ENCODE results near the gene TREH.

Gene TREH

DNA sequence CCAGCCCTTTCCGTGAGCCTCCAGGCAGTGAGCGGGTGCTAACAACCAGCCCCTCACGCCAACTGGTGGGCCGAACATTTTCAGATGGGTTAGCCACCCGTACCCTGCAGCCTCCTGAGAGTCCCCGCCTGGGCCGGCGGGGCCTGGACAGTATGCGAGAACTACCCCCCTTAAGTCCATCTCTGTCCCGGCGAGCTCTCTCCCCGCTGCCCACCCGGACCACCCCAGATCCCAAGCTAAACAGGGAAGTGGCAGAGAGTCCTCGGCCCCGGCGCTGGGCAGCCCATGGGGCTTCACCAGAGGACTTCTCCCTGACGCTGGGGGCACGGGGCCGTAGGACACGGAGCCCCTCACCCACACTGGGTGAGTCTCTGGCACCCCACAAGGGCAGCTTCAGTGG, 51.4 kb downstream of the TREH start:
- TF ChIP-seq EZH2phosphoT487 (IDR thresholded peaks at IDR 0.05; ENCODE audit: borderline replicate concordance) = no peak
- TF ChIP-seq, protein P1, sequence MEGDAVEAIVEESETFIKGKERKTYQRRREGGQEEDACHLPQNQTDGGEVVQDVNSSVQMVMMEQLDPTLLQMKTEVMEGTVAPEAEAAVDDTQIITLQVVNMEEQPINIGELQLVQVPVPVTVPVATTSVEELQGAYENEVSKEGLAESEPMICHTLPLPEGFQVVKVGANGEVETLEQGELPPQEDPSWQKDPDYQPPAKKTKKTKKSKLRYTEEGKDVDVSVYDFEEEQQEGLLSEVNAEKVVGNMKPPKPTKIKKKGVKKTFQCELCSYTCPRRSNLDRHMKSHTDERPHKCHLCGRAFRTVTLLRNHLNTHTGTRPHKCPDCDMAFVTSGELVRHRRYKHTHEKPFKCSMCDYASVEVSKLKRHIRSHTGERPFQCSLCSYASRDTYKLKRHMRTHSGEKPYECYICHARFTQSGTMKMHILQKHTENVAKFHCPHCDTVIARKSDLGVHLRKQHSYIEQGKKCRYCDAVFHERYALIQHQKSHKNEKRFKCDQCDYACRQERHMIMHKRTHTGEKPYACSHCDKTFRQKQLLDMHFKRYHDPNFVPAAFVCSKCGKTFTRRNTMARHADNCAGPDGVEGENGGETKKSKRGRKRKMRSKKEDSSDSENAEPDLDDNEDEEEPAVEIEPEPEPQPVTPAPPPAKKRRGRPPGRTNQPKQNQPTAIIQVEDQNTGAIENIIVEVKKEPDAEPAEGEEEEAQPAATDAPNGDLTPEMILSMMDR (conservative IDR thresholded peaks at IDR 0.05; ENCODE audit: low read length) = no peak
- H3K27me3 ChIP-seq (ENCODE audit: insufficient read depth, low read length, poor library complexity, severe bottlenecking) = no peaks in the 10 kb centered on the region
- H3K9me3 ChIP-seq (ENCODE audit: insufficient read depth, low read depth, low read length) = no peaks in the 10 kb centered on the region
- no peak overlapping the region for H3K4me2 ChIP-seq (ENCODE audit: low read depth, low read length, poor library complexity, severe bottlenecking)
- no peaks in the 10 kb centered on the region for H3K36me3 ChIP-seq (ENCODE audit: insufficient read depth, low read length)
- H3K79me2 ChIP-seq (ENCODE audit: insufficient read depth, low read length) = no peaks in the 10 kb centered on the region
- H3K4me1 ChIP-seq (ENCODE audit: insufficient read depth, low read length, poor library complexity, severe bottlenecking) = peaks cover 13% of the 10 kb centered on the region
- no peak overlapping the region for H3K4me3 ChIP-seq (ENCODE audit: low read length, poor library complexity, severe bottlenecking)
- H3K9me2 ChIP-seq (replicated peaks; ENCODE audit: low read depth, low read length) = no peaks in the 10 kb centered on the region
- H2AFZ ChIP-seq (ENCODE audit: low read length) = no peak overlapping the region
- no peaks in the 10 kb centered on the region for H4K20me1 ChIP-seq (ENCODE audit: insufficient read depth, low read length, poor library complexity, severe bottlenecking)
- no peak overlapping the region for H3K9ac ChIP-seq (ENCODE audit: low read depth, low read length, poor library complexity, severe bottlenecking)
- no peaks in the 10 kb centered on the region for H3F3A ChIP-seq (ENCODE audit: low read depth)

DNA sequence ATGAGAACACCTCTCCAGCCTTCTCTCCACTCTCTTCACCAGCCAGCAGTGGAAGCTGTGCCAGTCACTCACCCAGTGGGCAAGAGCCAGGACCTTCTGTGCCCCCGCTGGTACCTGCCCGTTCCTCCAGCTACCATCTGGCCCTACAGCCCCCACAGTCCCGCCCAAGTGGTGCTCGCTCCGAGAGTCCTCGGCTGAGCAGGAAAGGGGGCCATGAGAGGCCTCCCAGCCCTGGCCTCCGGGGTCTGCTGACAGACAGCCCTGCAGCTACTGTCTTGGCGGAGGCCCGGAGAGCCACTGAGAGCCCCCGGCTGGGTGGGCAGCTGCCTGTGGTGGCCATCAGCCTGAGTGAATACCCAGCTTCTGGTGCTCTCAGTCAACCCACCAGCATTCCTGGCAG, 51.9 kb downstream of the TREH start:
- H3F3A ChIP-seq (ENCODE audit: low read depth) = no peaks in the 10 kb centered on the region
- H4K20me1 ChIP-seq (ENCODE audit: insufficient read depth, low read length, poor library complexity, severe bottlenecking) = no peaks in the 10 kb centered on the region
- H3K79me2 ChIP-seq (ENCODE audit: insufficient read depth, low read length) = no peaks in the 10 kb centered on the region
- no peaks in the 10 kb centered on the region for H3K9me3 ChIP-seq (ENCODE audit: insufficient read depth, low read depth, low read length)
- H3K4me3 ChIP-seq (ENCODE audit: low read length, poor library complexity, severe bottlenecking) = no peak overlapping the region
- no peaks in the 10 kb centered on the region for H3K27me3 ChIP-seq (ENCODE audit: insufficient read depth, low read length, poor library complexity, severe bottlenecking)
- H3K4me2 ChIP-seq (ENCODE audit: low read depth, low read length, poor library complexity, severe bottlenecking) = no peak overlapping the region
- no peaks in the 10 kb centered on the region for H3K36me3 ChIP-seq (ENCODE audit: insufficient read depth, low read length)
- H2AFZ ChIP-seq (ENCODE audit: low read length) = no peak overlapping the region
- peaks cover 18% of the 10 kb centered on the region for H3K4me1 ChIP-seq (ENCODE audit: insufficient read depth, low read length, poor library complexity, severe bottlenecking)
- H3K9me2 ChIP-seq (replicated peaks; ENCODE audit: low read depth, low read length) = no peaks in the 10 kb centered on the region
- no peak for TF ChIP-seq EZH2phosphoT487 (IDR thresholded peaks at IDR 0.05; ENCODE audit: borderline replicate concordance)
- TF ChIP-seq, protein P1 (conservative IDR thresholded peaks at IDR 0.05; ENCODE audit: low read length) = no peak
- H3K9ac ChIP-seq (ENCODE audit: low read depth, low read length, poor library complexity, severe bottlenecking) = no peak overlapping the region

DNA sequence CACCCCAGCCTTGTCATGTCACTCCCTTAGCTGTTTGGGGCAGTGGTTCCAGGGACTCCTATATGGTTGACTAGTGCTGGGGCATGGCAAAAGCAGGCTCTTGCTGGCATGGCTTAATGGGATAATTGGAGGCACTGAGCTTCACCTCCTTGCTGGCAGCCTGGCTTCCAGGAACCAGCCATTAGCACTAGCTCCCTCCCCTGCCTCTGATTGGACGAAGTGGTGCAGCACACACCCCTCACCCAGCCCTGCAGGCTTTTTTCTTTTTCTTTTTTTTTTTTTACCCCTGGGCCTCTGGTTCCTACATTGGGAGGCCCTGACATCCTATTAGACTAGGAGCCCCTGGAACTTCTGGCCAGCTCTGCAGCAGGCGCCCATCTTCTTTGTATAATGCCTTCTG, 53.5 kb downstream of the TREH start:
- no peaks in the 10 kb centered on the region for H3K36me3 ChIP-seq (ENCODE audit: insufficient read depth, low read length)
- no peaks in the 10 kb centered on the region for H4K20me1 ChIP-seq (ENCODE audit: insufficient read depth, low read length, poor library complexity, severe bottlenecking)
- no peak overlapping the region for H3K9ac ChIP-seq (ENCODE audit: low read depth, low read length, poor library complexity, severe bottlenecking)
- no peaks in the 10 kb centered on the region for H3K9me3 ChIP-seq (ENCODE audit: insufficient read depth, low read depth, low read length)
- TF ChIP-seq EZH2phosphoT487 (IDR thresholded peaks at IDR 0.05; ENCODE audit: borderline replicate concordance) = no peak
- TF ChIP-seq, protein P1 (conservative IDR thresholded peaks at IDR 0.05; ENCODE audit: low read length) = no peak
- H2AFZ ChIP-seq (ENCODE audit: low read length) = no peak overlapping the region
- no peak overlapping the region for H3K4me3 ChIP-seq (ENCODE audit: low read length, poor library complexity, severe bottlenecking)
- no peak overlapping the region for H3K4me2 ChIP-seq (ENCODE audit: low read depth, low read length, poor library complexity, severe bottlenecking)
- no peaks in the 10 kb centered on the region for H3F3A ChIP-seq (ENCODE audit: low read depth)
- no peaks in the 10 kb centered on the region for H3K27me3 ChIP-seq (ENCODE audit: insufficient read depth, low read length, poor library complexity, severe bottlenecking)
- no peaks in the 10 kb centered on the region for H3K79me2 ChIP-seq (ENCODE audit: insufficient read depth, low read length)
- H3K4me1 ChIP-seq (ENCODE audit: insufficient read depth, low read length, poor library complexity, severe bottlenecking) = peaks cover 28% of the 10 kb centered on the region
- H3K9me2 ChIP-seq (replicated peaks; ENCODE audit: low read depth, low read length) = no peaks in the 10 kb centered on the region

Measured in Loucy (cell line).